Rectal smooth muscle tissue (tissue), 1 donor: ENCODE measurements around the gene ATP5MC3.

Source experiments
- H3K27ac ChIP-seq: one replicate; pipeline ENCODE4 v1.7.0; 2013; ENCODE audit warnings: low read depth, low read length, inconsistent platforms
- H3K27me3 ChIP-seq: one replicate; pipeline ENCODE4 v1.7.0; 2013; ENCODE audit warnings: low read length; ENCODE audit not compliant: control insufficient read depth, insufficient read depth
- H3K36me3 ChIP-seq: one replicate; pipeline ENCODE4 v1.7.0; 2013; ENCODE audit warnings: low read length; ENCODE audit not compliant: control insufficient read depth, insufficient read depth
- H3K4me1 ChIP-seq: one replicate; pipeline ENCODE4 v1.7.0; 2013; ENCODE audit warnings: low read length; ENCODE audit not compliant: control insufficient read depth, insufficient read depth
- H3K4me3 ChIP-seq: one replicate; pipeline ENCODE4 v1.7.0; 2013; ENCODE audit warnings: low read length
- H3K9ac ChIP-seq: one replicate; pipeline ENCODE4 v1.7.0; 2013; ENCODE audit warnings: low read length

The ATP5MC3 gene

GRCh38 chr2:175166216-175166824 lies 15.2 kb downstream of the ATP5MC3 start:
- H3K9ac ChIP-seq: no peak overlapping the region
- H3K27me3 ChIP-seq: no peaks in the 10 kb centered on the region
- H3K4me3 ChIP-seq: no peak overlapping the region
- no peaks in the 10 kb centered on the region for H3K36me3 ChIP-seq
- H3K27ac ChIP-seq: no peak overlapping the region
- H3K4me1 ChIP-seq: peaks cover 7% of the 10 kb centered on the region

- no peak overlapping the region for H3K9ac ChIP-seq
- no peaks in the 10 kb centered on the region for H3K36me3 ChIP-seq
- no peaks in the 10 kb centered on the region for H3K27me3 ChIP-seq
- H3K4me1 ChIP-seq: peaks cover 7% of the 10 kb centered on the region
- no peak overlapping the region for H3K27ac ChIP-seq
- H3K4me3 ChIP-seq: no peak overlapping the region
Observed at GRCh38 chr2:175164235-175164634, 17.3 kb downstream of the ATP5MC3 start.

GRCh38 chr2:175158894-175159293 lies 22.6 kb downstream of the ATP5MC3 start:
- H3K27me3 ChIP-seq: no peaks in the 10 kb centered on the region
- no peak overlapping the region for H3K27ac ChIP-seq
- no peak overlapping the region for H3K4me3 ChIP-seq
- H3K36me3 ChIP-seq: no peaks in the 10 kb centered on the region
- no peak overlapping the region for H3K9ac ChIP-seq
- no peaks in the 10 kb centered on the region for H3K4me1 ChIP-seq

GRCh38 chr2:175156534-175156933 lies 25.0 kb downstream of the ATP5MC3 start:
- no peak overlapping the region for H3K27ac ChIP-seq

GRCh38 chr2:175154661-175155082 lies 26.8 kb downstream of the ATP5MC3 start:
- no peaks in the 10 kb centered on the region for H3K36me3 ChIP-seq
- no peak overlapping the region for H3K9ac ChIP-seq
- no peak overlapping the region for H3K4me3 ChIP-seq
- H3K27me3 ChIP-seq: no peaks in the 10 kb centered on the region
- no peaks in the 10 kb centered on the region for H3K4me1 ChIP-seq
- no peak overlapping the region for H3K27ac ChIP-seq

More at GRCh38 chr2:175156534-175156933, 25.0 kb downstream of the ATP5MC3 start:
- H3K4me3 ChIP-seq: no peak overlapping the region
- no peaks in the 10 kb centered on the region for H3K4me1 ChIP-seq
- no peaks in the 10 kb centered on the region for H3K36me3 ChIP-seq
- H3K9ac ChIP-seq: no peak overlapping the region
- H3K27me3 ChIP-seq: no peaks in the 10 kb centered on the region

- Histone ChIP-seq H3K4me1 (no peaks in the 10 kb centered on the region), H3K27ac (no peak overlapping the region), H3K36me3 (no peaks in the 10 kb centered on the region), H3K9ac (no peak overlapping the region), H3K27me3 (no peaks in the 10 kb centered on the region), H3K4me3 (no peak overlapping the region)
Observed at GRCh38 chr2:175152242-175152641, 29.3 kb downstream of the ATP5MC3 start.

- Histone ChIP-seq H3K27me3 (no peaks in the 10 kb centered on the region), H3K9ac (no peak overlapping the region), H3K4me3 (no peak overlapping the region), H3K4me1 (no peaks in the 10 kb centered on the region), H3K27ac (no peak overlapping the region), H3K36me3 (no peaks in the 10 kb centered on the region)
Observed at GRCh38 chr2:175151791-175152190, 29.7 kb downstream of the ATP5MC3 start.

- H3K27me3 ChIP-seq: no peaks in the 10 kb centered on the region
- H3K27ac ChIP-seq: no peak overlapping the region
- no peak overlapping the region for H3K9ac ChIP-seq
- H3K4me1 ChIP-seq: no peaks in the 10 kb centered on the region
- no peaks in the 10 kb centered on the region for H3K36me3 ChIP-seq
- no peak overlapping the region for H3K4me3 ChIP-seq
Observed at GRCh38 chr2:175147186-175147585, 34.3 kb downstream of the ATP5MC3 start.

GRCh38 chr2:175143678-175144077 lies 37.8 kb downstream of the ATP5MC3 start:
- no peak overlapping the region for H3K27ac ChIP-seq
- H3K27me3 ChIP-seq: no peaks in the 10 kb centered on the region
- H3K36me3 ChIP-seq: no peaks in the 10 kb centered on the region
- H3K9ac ChIP-seq: no peak overlapping the region
- H3K4me3 ChIP-seq: no peak overlapping the region
- no peaks in the 10 kb centered on the region for H3K4me1 ChIP-seq

GRCh38 chr2:175143191-175143590 lies 38.3 kb downstream of the ATP5MC3 start:
- Histone ChIP-seq H3K36me3 (no peaks in the 10 kb centered on the region), H3K9ac (no peak overlapping the region), H3K27ac (no peak overlapping the region), H3K4me3 (no peak overlapping the region), H3K4me1 (no peaks in the 10 kb centered on the region), H3K27me3 (no peaks in the 10 kb centered on the region)

- no peak overlapping the region for H3K9ac ChIP-seq
- H3K4me1 ChIP-seq: no peaks in the 10 kb centered on the region
- H3K4me3 ChIP-seq: no peak overlapping the region
- H3K27me3 ChIP-seq: no peaks in the 10 kb centered on the region
- H3K27ac ChIP-seq: no peak overlapping the region
- no peaks in the 10 kb centered on the region for H3K36me3 ChIP-seq
Observed at GRCh38 chr2:175140332-175140731, 41.2 kb downstream of the ATP5MC3 start.

GRCh38 chr2:175137793-175138192 lies 43.7 kb downstream of the ATP5MC3 start:
- no peak overlapping the region for H3K9ac ChIP-seq
- H3K4me3 ChIP-seq: no peak overlapping the region
- no peak overlapping the region for H3K27ac ChIP-seq
- no peaks in the 10 kb centered on the region for H3K27me3 ChIP-seq
- no peaks in the 10 kb centered on the region for H3K4me1 ChIP-seq
- H3K36me3 ChIP-seq: no peaks in the 10 kb centered on the region
